ENCODE results near the gene ZDHHC7. TPM values are rescaled to one million over a fixed set of nuclear protein-coding genes. Genes with fewer than 3 reads are reported as not detected.

Gene ZDHHC7
- total RNA-seq, 4 donors from 2014 or later, result 24.8 to 89.1 (median 69.6) TPM

DNA sequence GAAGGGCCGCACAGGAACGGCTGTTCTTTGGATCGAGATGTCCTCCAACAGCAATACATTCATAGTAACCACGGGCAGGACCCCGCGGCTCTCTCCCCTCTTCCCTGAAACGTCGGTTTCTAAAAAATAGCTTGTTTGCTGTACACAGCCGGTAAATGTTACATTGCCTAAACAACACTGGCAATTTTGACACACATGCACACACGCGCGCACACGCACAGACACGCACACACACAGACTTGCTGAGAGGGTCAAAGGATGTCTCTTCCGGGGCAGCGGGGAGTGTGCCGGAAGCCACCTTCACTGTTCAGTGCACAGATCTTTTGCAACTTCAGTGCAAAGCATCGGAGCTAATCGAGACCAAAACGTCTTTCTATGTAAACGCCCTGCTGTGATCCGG lies 35.8 kb downstream of the ZDHHC7 start:
- Histone ChIP-seq H3K36me3 (peaks cover 0 to 63% (median 0%) of the 10 kb centered on the region in 3 donors), H3K4me1 (peaks cover 0 to 6% (median 0%) of the 10 kb centered on the region in 4 donors), H3K9me3 (no peaks in the 10 kb centered on the region), H3K27ac (no peak overlapping the region), H3K4me3 (no peak overlapping the region), H3K27me3 (no peaks in the 10 kb centered on the region)
- TF ChIP-seq POLR2A (IDR thresholded peaks at IDR 0.05), result no peak
- TF ChIP-seq, protein P1, sequence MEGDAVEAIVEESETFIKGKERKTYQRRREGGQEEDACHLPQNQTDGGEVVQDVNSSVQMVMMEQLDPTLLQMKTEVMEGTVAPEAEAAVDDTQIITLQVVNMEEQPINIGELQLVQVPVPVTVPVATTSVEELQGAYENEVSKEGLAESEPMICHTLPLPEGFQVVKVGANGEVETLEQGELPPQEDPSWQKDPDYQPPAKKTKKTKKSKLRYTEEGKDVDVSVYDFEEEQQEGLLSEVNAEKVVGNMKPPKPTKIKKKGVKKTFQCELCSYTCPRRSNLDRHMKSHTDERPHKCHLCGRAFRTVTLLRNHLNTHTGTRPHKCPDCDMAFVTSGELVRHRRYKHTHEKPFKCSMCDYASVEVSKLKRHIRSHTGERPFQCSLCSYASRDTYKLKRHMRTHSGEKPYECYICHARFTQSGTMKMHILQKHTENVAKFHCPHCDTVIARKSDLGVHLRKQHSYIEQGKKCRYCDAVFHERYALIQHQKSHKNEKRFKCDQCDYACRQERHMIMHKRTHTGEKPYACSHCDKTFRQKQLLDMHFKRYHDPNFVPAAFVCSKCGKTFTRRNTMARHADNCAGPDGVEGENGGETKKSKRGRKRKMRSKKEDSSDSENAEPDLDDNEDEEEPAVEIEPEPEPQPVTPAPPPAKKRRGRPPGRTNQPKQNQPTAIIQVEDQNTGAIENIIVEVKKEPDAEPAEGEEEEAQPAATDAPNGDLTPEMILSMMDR (IDR thresholded peaks at IDR 0.05), result no peak
- no peak for DNase-seq

DNA sequence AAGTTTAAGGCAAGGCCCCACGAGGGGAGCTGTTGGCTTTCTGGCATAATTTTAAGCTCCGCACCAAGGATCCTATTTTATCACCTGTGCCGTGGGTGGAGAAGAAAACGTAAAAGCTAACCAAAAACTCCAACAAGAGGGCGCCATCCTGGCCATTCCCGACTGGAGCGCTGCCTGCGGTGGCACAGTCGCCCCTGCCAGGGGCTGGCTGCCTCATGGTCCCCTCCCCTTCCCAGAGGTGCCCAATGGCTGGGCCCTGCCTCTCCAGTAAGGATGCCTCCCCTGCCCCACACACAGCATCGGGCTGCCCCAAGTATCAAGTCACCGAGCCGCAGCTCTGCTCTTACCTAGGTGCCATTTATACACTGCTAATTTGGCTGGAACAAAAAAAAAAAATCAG lies 36.3 kb downstream of the ZDHHC7 start:
- Histone ChIP-seq H3K27me3 (no peaks in the 10 kb centered on the region), H3K36me3 (peaks cover 0 to 60% (median 0%) of the 10 kb centered on the region in 3 donors), H3K4me3 (no peak overlapping the region), H3K4me1 (peaks cover 0 to 4% (median 0%) of the 10 kb centered on the region in 4 donors), H3K27ac (no peak overlapping the region), H3K9me3 (no peaks in the 10 kb centered on the region)
- TF ChIP-seq POLR2A (IDR thresholded peaks at IDR 0.05), result no peak
- TF ChIP-seq, protein P1 (IDR thresholded peaks at IDR 0.05), result no peak
- no peak for DNase-seq

DNA sequence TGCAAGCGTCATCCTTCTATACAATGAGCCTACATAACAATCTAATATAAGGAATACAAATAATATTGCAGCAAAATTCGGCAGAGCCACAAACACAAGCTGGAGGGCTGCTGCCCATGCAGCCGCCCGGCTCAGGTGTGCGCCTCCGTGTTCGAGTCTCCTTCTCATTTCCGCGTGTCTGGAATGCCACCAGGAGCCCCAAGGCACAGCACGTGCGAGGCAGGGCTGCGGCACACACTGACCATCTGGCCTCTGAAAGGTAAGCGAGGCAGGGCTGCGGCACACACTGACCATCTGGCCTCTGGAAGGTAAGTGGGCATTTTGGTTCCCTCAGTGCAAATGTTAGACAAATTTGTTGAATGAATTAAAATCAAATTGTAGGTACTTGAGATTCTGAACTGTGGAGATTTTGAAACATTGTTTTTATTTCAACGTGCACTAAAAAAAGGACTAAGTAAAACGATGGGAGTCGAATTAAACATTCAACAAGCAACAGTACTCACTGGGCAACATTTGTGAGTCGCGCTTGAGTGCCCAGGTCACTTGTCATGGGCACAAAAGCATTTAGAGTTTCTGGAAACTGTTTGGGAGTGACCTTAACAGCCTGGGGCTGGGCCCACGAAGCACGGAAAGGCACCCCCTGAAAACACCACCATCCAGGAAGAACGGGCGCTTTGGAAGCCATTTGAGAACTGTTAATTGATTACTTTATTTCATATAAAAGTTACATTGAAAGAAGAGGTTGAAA lies 37.4 kb downstream of the ZDHHC7 start:
- H3K27me3 ChIP-seq, result no peaks in the 10 kb centered on the region
- peaks cover 0 to 4% (median 0%) of the 10 kb centered on the region in 4 donors for H3K4me1 ChIP-seq
- no peak overlapping the region for H3K27ac ChIP-seq
- TF ChIP-seq, protein P1 (IDR thresholded peaks at IDR 0.05), result no peak
- no peak for TF ChIP-seq POLR2A (IDR thresholded peaks at IDR 0.05)
- no peaks in the 10 kb centered on the region for H3K9me3 ChIP-seq
- H3K36me3 ChIP-seq, result peaks cover 0 to 52% (median 0%) of the 10 kb centered on the region in 3 donors
- no peak for DNase-seq
- no peak overlapping the region for H3K4me3 ChIP-seq

DNA sequence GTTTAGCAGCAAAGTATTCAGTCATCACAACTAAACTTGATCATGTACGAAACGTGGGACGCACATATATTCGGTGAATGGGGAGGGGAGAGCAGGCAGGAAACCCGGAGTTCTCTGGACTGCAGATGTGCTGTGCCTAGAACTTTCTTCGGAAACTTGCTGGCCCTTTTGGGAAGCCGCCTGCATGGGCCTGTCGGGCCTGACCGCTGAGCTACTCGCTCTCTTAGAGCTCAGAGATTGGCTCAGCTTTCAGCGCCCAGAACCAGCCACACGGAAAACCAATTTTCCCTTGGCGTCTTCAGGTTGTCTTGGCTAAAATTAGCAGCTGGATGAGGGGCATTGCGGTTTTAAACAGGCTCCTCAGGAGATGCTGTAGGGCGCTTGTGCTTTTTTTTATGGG lies 38.1 kb downstream of the ZDHHC7 start:
- Histone ChIP-seq H3K4me1 (peaks cover 0 to 4% (median 0%) of the 10 kb centered on the region in 4 donors), H3K9me3 (no peaks in the 10 kb centered on the region), H3K27me3 (no peaks in the 10 kb centered on the region), H3K27ac (no peak overlapping the region), H3K4me3 (no peak overlapping the region), H3K36me3 (peaks cover 0 to 46% (median 0%) of the 10 kb centered on the region in 3 donors)
- DNase-seq, result no peak
- TF ChIP-seq, protein P1 (IDR thresholded peaks at IDR 0.05), result no peak
- no peak for TF ChIP-seq POLR2A (IDR thresholded peaks at IDR 0.05)

DNA sequence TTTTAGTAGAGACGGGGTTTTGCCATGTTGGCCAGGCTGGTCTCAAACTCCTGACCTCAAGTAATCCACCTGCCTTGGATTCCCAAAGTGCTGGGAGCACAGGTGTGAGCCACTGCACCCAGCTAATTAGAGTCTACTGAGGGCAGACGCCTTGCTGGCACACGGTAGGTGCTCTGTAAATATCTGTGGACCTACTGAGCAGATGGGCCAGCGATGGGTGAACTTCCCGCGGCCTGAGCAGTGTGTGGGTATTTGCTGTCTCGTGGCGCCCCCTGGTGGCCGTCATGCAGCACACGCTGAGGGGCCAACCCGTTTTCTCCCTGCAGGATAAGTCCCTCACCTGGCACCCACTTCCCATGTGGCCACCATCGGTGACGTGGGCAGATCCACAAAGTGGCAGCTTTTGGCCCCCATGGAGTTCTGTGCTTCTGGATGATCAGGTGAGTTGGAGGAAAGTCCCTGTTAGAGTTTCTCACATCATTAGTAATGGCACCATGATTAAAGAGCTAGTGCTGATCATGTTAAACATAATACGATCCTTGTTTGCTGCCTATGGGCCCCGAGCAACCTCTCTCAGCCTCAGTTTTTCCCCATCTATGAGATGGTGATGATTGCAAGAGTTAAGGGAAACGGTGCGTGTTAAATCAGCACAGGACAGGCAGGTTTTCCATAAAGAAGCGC lies 40.7 kb downstream of the ZDHHC7 start:
- no peaks in the 10 kb centered on the region for H3K9me3 ChIP-seq
- DNase-seq, result peak; percentile 68 to 89 (median 86)
- peaks cover 0 to 19% (median 0%) of the 10 kb centered on the region in 3 donors for H3K36me3 ChIP-seq
- TF ChIP-seq, protein P1 (IDR thresholded peaks at IDR 0.05), result peak; percentile 85 to 94 (median 92)
- no peak for TF ChIP-seq POLR2A (IDR thresholded peaks at IDR 0.05)
- no peaks in the 10 kb centered on the region for H3K27me3 ChIP-seq
- peaks cover 0 to 4% (median 0%) of the 10 kb centered on the region in 4 donors for H3K4me1 ChIP-seq
- H3K27ac ChIP-seq, result no peak overlapping the region
- no peak overlapping the region for H3K4me3 ChIP-seq
